ENCODE measurements around the gene DDT. TPM values are rescaled to one million over a fixed set of nuclear protein-coding genes. Genes with fewer than 3 reads are reported as not detected.

DDT gene
- total RNA-seq, 4 donors from 2014 or later = 107 to 168 (median 143) TPM

- DNase-seq (ENCODE audit: low spot score) (no peak), ATAC-seq (ENCODE audit: low FRiP score) (no peak)
- no peak for TF ChIP-seq CTCF (IDR thresholded peaks at IDR 0.05)
Observed at GRCh38 chr22:24008381-24009226, 34.4 kb upstream of the DDT start.

GRCh38 chr22:24008022-24008283, 33.7 kb upstream of the DDT start:
- ATAC-seq (ENCODE audit: low FRiP score) (no peak), DNase-seq (ENCODE audit: low spot score) (no peak)
- no peak for TF ChIP-seq CTCF (IDR thresholded peaks at IDR 0.05)

- ATAC-seq (ENCODE audit: low FRiP score) = no peak
- no peak for TF ChIP-seq CTCF (IDR thresholded peaks at IDR 0.05)
- DNase-seq (ENCODE audit: low spot score) = no peak
Observed at GRCh38 chr22:24007253-24008021, 33.2 kb upstream of the DDT start.

GRCh38 chr22:24006914-24007214, 32.6 kb upstream of the DDT start:
- ATAC-seq (ENCODE audit: low FRiP score) = no peak
- no peak for TF ChIP-seq CTCF (IDR thresholded peaks at IDR 0.05)
- no peak for DNase-seq (ENCODE audit: low spot score)

- no peak for TF ChIP-seq CTCF (IDR thresholded peaks at IDR 0.05)
- ATAC-seq (ENCODE audit: low FRiP score) (no peak), DNase-seq (ENCODE audit: low spot score) (no peak)
Observed at GRCh38 chr22:24006207-24006913, 32.1 kb upstream of the DDT start.

- no peak for ATAC-seq (ENCODE audit: low FRiP score)
- no peak for TF ChIP-seq CTCF (IDR thresholded peaks at IDR 0.05)
- DNase-seq (ENCODE audit: low spot score) = no peak
Observed at GRCh38 chr22:24005201-24005600, 31.0 kb upstream of the DDT start, which contains the start of gene GSTT4. TSS of gene GSTT4 (minus strand) at chr22:24005453. CDS start at chr22:24005356, 97 bp downstream.
